ENCODE data around the gene ZBTB4.
"Not testable (repeated sequence)": the region's sequence is repeated elsewhere in the genome, so short reads cannot be mapped to it uniquely, and the experiment has no call there.

The ZBTB4 gene

GRCh38 chr17:7491583-7491982, 12.2 kb upstream of the ZBTB4 start:
- DNase-seq: no peak

- DNase-seq: no peak
These were observed 10.7 kb upstream of the ZBTB4 start for GRCh38 chr17:7490144-7490543.

- DNase-seq: no peak
These were observed 6.8 kb upstream of the ZBTB4 start for GRCh38 chr17:7486181-7486580.

- no peak for DNase-seq
These were observed 5.5 kb upstream of the ZBTB4 start for GRCh38 chr17:7484919-7485377.

GRCh38 chr17:7484067-7484918, 4.9 kb upstream of the ZBTB4 start, which contains the start of gene POLR2A:
Gene POLR2A (plus strand): TSS chr17:7484366.
- DNase-seq: peak; percentile 98 to 100 (median 99)

- peak; percentile 98 to 100 (median 99) for DNase-seq
These were observed 4.0 kb upstream of the ZBTB4 start for GRCh38 chr17:7483255-7484066.

GRCh38 chr17:7482742-7483088, 3.3 kb upstream of the ZBTB4 start:
- DNase-seq: not testable (repeated sequence)

GRCh38 chr17:7481842-7482741, 2.7 kb upstream of the ZBTB4 start:
- DNase-seq: not testable (repeated sequence)

GRCh38 chr17:7481275-7481674, 1.8 kb upstream of the ZBTB4 start, which contains the start of gene SLC35G6:
Gene SLC35G6 (plus strand): TSS chr17:7481446. CDS start chr17:7481517, 71 bp downstream.
- DNase-seq: not testable (repeated sequence)

GRCh38 chr17:7480089-7480384, 606 bp upstream of the ZBTB4 start:
- no peak for DNase-seq

GRCh38 chr17:7478276-7479212, 887 bp downstream of the ZBTB4 start:
- DNase-seq: peak in 12 of 14 donors; percentile 24 to 78 (median 65)

- DNase-seq: peak in 7 of 14 donors; percentile 35 to 71 (median 55)
These were observed 1.8 kb downstream of the ZBTB4 start for GRCh38 chr17:7477392-7478275.

- DNase-seq: no peak
These were observed 2.5 kb downstream of the ZBTB4 start for GRCh38 chr17:7476951-7477350.

- DNase-seq: no peak
These were observed 2.9 kb downstream of the ZBTB4 start for GRCh38 chr17:7476494-7476893.

- no peak for DNase-seq
These were observed 3.5 kb downstream of the ZBTB4 start for GRCh38 chr17:7475764-7476422.

GRCh38 chr17:7474767-7475166, 4.7 kb downstream of the ZBTB4 start:
- DNase-seq: not testable (repeated sequence)

- DNase-seq: no peak
These were observed 7.7 kb downstream of the ZBTB4 start for GRCh38 chr17:7471729-7472128.

GRCh38 chr17:7470457-7470973, 8.9 kb downstream of the ZBTB4 start:
- not testable (repeated sequence) for DNase-seq

- DNase-seq: not testable (repeated sequence)
These were observed 9.6 kb downstream of the ZBTB4 start for GRCh38 chr17:7469843-7470242.
